HG03064 (cell line): ENCODE data around the gene GADD45GIP1.

Experiments used
- ATAC-seq: cut with Tn5 transposase; IDR thresholded peaks from one replicate; pipeline ENCODE4 v1.9.1; 2021; ENCODE audit warnings: low read depth; ENCODE audit not compliant: unreplicated experiment

The GADD45GIP1 gene

DNA sequence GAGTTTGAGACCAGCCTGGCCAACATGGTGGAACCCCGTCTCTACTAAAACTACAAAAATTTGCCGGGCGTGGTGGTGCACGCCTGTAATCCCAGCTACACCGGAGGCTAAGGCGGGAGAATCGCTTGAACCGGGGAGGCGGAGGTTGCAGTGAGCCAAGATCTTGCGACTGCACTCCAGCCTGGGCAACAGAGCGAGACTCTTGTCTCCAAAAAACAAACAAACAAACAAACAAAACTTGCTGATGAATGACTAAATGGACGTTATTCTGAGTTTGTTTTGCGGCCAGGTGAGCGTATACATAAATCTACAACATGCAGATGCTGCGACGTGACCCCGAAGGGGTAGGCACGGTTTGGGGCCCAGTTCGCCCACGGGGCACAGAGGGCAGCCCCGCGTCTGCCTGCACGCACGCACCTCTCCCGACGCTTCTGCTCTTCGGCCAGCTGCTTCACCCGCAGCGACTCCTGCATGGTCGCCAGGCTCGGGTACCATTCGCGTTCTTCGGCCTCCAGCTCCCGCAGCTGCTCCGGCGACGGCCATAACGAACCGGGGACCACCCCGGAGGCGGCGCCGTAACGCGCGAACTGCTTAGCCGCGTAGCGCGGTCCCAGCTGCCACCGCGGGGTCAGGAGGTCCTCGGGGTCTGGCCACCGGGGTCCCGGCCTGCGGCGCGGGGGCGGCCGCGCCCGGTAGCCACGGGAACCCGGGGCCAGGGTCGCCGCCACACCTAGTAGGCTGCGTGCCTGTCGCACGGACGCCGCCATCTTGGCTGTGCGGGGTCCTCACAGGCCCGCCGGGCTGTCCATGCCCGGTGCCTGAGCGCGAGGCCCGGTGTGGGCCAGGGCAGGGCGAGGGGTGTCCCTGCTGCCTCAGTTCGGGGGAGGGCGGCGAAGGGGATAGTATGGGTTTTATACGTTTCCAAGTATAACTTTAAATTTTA lies at the start of gene GADD45GIP1:
Gene GADD45GIP1 (minus strand): TSS at position 778 of the 943 bp plus-strand sequence. CDS start 11 bp downstream, at position 767.
- no peak for ATAC-seq

DNA sequence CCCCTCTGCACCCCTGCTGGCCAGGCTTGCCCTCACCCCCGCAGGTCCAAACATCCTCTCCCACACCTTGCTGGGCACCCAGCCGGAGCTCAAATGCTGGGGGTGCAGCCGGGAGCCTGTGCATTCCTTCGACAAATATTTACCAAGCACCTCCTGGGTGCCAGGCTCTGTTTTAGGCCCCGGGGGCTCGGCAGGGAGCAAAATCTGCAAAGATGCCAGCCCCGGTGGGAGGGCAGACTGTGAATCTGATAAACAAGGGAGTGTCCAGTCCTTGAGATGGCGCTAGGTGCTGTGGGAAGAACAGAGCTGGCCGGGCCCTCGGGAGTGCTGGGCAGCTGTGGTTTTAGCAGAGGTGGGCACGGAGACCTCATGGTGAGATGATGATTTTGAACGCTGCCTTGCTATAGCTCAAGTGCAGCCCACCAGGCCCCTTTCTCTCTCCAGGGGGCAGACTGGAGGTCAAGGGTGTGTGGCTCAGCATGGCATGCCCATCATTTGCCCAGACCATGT lies 48.9 kb upstream of the GADD45GIP1 start:
- ATAC-seq = no peak

DNA sequence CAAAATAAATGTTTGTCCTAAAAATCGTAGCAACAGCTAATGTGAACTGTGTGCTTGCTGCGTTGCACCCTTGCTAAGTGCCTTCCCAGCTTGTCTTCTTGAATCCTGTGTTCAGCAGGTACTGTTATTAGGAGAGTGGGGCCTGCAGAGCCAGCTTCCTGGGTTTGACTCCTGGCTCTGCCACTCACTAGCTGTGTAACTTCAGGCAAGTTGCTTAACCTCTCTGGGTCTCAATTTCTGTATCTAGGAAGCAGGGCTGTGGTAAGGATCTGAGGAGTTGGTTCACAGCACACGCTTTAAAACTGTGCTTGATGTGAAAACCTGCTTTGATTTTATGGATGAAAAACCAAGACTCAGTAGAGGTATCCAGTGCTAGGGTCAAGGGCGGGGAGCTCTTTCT lies 48.2 kb upstream of the GADD45GIP1 start:
- ATAC-seq = no peak

DNA sequence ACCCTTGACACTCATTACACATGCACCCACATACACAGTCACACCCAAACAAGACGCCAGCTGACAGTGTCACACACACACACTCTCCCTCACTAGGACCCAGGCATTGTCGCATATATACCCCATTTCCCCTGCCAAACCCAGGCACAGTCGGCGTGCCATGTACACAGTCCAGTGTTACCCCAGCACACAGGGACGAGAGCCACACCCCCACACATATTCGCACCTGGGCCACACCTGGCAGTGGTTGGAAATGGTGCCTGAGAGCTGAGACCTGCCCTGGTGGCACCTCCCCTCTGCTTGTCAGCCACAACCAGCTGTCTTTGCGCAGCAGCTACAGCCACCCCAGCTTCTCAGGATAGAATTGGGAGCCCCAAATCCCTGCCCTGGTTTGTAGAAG lies 47.2 kb upstream of the GADD45GIP1 start:
- no peak for ATAC-seq

DNA sequence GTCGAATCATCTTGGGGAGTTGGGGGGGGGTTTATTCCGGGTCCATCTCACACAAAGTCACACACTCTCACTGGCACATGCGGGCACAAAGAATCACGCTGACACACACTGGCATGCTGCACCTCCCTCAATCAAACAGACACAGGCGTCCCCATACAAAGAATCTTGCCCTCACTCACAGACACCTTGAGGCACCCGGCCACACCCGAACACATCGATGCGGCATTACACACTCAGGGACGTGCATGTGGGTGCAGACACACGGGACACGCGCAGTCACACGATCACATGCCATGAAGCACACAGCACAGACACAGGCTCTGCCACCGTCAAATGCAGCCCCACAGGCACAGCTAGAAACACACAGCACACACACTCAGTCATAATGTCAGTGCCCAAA lies 46.1 kb upstream of the GADD45GIP1 start:
- ATAC-seq = no peak

DNA sequence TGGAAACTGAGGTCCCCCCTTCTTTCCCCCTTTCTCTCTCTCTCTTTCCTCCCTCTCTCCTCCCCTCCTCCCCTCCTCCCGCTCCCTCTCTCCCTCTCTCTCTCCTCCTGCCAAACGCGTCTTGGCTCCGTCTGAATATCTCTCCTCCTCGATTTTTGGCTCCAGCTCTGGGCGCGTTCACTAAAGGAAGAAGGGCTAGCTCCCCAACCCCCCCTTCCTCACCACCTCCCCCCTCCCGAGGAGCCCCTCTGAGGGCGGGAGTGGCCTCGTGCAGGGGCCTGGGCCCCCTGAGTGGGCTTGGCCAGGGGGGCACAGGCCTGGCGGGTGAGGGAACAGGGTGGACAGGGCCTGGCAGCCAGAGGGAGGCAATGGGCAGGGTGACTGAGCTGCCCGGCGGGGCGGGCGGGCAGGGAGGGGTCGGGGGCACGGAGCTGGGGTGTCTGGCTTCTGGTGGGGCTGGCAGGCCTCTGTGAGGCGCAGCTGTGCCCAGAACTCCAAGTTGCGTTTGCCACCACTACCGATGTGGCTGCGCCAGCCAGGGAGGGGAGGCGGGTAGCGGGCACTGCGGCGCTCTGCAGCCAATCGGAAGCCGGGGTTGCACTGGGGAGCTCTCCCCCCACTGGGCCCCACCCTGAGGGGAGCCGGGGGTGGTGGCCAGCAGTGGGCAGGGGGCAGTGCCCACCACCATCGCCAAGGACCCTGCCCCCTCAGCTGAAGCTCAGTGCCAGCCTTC lies 45.3 kb upstream of the GADD45GIP1 start:
- ATAC-seq = no peak

DNA sequence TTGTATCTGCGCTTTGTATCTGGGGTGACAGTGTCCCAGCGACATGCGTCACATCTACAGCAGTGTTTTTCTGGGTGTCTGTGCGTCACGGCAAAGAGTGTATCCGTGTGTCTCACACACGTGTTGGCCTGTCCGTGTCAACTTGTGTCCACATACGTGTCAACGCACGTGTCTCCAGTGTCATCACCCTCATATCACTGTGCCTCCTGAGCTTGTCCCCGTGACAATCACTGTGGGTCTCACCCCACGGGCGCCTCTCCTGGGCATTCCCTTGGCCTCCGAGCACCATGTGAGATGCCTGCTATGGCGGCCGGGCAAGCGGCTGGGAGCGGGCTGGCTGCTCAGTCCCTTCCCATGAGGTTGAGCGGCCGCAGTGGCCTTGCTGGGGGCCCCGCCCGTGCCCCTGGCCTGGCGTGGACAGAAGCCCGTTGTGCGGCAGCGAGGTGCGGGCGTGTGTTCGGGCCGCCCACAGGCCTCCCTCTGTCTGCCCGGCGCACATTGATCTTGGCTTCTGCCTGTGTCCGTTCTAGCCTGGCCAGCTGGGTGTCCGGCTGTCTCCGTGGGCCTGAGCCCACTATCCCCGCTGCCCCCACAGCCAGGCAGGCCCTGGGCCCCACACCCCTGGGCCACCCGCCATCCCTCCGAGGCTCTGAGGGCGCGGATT lies 44.6 kb upstream of the GADD45GIP1 start:
- no peak for ATAC-seq

DNA sequence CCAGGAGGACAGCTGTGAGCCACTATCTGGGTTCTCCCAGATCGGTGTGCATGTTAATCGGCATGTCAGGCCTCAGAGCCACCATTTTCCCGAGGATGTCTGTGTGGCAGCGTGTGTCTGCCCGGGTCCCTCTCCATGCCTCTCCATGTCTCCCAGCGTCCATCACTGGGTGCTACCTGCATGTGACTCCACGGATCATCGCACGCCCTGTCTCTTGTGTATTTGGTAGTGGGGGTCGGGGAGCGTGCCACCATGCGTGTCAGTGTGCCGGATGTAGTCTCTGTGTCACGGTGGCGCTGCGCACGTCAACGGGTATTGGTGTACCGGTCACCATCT lies 44.1 kb upstream of the GADD45GIP1 start:
- ATAC-seq = no peak

DNA sequence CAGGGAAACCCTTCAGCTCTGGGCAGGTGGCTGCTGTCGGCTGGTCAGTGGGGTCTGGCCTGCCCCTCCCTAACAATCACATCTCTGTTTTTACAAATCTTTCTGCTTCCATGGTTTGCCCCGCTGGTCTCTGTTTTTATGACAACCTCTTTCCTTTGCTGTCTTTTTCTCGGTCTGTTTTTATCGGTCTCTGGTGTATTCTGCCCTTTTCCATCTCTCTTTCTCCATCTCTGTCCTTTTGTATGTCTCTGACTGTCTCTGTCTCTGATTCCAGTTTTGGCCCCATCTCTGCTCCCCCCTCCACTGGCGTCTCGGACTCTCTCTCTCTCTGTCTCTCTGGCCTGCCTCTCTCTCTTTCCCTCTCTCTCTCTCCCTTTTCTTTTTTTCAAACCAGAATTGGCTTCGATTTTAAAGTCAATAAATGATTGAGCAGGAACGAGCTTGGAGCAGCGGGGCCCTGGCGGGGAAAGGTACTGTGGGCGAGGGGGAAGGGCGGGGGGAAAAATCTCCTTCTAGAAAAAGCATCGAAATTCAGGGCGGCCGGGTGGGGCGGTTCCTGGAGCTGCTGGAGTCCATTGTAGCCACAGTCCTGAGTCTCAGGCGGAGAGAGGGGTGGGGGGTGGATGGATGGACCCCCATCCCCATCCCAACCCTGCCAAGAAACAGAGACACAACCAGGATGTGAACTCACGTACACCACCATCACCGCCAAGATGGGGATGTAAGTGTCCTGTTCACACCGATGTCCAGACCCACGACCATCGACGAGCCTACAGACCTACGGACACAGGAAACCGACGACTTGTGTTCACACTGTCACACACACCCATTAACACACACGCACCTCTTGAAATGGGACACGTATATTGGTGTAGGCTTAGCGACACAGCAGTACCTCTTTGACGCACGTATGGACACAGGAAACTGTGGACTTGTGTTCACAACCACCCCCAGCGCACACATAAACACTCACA lies 41.2 kb upstream of the GADD45GIP1 start:
- no peak for ATAC-seq

DNA sequence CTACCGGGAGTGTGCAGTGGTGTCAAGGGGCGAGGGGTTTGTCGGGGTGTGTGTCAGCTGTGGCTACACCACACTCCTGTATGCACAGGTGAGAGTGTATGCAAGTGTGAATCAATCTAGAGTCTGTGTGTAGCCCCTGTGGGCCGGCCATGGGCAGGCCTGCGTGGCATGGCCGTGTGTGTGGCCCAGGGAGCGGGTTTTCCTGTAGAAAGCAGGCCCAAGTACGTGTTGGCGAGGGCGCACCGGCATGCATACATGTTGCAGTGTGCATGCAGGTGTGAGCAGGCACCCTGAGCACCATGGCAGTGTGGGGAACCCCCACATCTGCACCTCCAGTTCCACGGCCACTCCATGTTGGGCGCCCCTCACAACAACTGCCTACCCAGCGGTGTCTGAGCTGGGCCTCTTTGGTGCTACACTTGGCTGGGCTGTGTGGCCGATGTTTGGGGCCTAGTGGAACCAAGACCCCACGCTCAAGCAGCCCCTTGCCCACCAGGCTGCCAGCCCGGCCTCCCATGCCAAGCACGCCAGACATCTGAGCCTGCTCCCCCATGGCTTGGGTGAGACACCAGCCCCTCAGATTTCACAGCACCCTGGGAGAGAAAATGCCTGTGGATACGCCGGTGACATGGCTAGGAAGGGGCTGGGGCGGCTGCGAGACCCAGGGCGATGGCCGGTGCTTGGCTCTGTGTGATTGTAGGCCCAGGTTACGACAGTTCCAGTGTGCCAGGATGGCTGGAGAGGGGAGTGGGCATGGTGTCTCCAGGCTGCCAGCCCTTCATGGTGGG lies 40.4 kb upstream of the GADD45GIP1 start:
- ATAC-seq = no peak

DNA sequence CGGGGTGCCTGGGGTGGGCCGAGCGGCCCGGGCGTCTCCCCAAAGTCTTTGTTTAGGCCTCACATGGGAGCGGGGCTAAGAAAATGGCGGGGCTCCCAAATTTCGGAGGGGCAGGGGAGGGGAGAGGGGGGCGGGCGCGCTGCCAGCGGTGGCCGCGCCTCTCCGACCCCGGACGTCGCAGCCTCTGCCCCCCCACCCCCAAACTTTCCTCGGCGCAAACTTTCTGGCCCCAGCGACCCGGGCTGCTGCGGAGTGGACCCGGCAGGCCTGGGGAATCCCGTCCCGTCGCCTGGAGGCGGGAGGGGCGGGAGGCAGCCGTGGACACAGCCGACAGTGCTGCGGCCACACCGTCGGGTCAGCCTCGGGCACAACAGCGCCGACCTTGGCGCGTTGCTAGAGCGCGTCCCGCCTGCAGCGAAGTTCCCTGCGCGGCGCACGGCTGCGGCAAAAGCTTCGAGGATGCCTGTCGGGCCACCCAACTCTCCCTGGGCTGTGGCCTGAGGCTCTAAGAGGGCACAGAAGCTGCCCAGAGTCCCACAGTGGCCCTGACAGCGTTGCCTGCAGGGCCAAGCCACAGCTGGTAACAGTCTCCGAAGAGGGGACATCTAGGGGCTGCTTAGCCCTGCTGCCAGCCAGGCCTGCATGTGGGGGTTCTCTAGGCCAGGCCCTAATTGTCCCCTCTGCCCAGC lies 39.5 kb upstream of the GADD45GIP1 start:
- no peak for ATAC-seq

DNA sequence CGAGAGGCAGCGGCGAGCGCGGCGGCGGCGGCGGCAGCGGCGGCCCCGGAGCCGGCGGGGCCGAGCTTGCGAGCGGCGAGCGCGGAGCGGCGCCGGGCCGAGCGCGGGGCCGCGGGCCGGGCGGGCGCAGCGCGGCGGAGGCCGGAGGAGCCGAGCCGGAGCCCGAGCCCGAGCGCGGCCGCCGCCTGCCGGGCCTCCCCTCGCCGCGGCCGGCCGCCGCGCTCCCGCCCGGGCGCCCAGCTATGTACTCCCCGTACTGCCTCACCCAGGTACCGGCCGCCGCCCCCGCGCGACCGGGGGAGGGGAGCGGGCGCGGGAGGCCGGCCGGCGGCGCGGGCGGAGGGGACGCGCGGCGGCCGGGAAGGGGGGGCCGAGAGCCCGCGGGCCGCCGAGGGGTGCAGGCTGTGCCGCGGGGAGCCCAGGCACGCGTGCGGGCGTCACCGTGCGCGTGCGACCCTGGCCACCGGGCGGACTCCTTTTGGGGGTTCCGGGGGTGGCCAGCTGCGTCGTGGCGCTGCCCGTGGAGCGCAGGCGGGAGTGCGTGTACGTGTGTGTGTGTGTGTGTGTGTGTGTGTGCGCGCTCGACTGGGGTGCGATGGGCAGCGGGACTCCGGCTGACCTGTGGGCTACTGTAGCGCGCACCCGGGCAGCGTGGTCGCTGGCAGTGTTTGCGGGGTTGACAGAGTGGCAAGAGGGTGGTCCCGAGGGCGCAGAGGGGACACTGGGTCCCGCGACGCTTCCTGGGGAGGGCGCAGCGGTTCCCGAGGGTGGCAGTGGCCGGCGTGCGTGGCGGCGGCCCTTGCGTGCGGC lies 38.8 kb upstream of the GADD45GIP1 start:
- ATAC-seq = no peak

DNA sequence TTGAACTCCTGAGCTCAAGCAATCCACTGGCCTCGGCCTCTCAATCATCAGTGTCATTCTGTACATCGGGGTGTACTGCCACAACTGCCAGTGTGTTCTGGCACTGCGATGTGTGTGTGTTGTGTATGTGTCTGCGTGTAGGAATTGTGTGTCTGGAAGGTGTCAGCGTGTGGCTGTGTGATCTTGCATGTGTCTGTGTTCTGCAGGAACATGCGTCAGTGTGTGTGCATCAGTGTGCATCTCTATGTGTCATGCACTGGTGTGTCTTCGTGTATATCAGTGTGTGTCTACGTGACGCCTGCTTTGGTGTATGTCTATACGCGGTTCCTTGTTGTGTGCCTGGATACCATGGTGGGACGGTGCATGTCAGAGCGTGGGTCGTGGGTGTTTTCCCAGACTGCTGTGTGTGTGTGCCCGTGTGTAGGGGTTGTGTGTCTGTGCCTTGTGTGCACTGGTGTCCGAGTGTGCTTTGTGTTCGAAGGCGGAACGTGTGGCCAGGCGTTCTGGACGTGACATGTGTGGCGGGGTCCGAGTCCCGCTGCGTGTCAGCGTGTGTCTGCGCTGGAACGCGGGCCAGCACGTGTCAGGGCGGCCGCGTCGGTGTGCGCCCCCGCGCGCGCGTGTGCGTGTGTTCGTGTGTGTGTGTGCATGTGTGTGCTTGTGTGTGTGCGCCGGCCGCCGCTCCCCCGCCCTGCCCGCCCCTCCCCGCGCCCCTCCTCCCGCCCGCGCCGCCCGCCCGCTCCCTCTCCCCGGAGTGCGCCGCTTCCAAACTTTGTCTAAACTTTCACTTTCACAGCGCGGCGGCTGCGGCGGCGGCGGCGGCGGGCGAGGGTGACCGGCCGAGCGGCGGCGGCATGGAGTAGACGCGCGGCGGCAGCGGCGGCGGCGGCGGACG lies 37.9 kb upstream of the GADD45GIP1 start, which contains the start of gene NFIX:
Gene NFIX (plus strand): TSS at position 775 of the 895 bp plus-strand sequence. CDS start 363 bp downstream, outside the sequence.
- ATAC-seq = no peak

DNA sequence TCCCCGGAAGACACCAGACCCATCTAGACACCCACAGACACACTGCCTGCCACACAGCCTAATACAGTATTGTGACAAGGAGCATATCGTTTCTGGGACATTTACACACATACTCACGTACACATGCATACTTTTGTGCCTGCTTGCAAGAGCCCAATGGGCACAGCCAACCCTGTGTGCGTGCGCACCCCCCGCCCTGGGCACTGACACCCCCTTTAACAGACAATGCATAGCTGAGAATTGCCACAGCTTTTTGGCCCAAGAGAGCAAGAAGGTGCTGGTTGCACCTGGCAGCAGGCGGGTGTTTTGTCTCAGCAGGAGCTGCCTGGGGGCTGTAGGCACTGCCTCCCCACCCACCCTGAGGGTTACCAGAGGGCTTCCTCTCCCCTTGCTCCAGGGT lies 36.5 kb upstream of the GADD45GIP1 start:
- ATAC-seq = no peak

DNA sequence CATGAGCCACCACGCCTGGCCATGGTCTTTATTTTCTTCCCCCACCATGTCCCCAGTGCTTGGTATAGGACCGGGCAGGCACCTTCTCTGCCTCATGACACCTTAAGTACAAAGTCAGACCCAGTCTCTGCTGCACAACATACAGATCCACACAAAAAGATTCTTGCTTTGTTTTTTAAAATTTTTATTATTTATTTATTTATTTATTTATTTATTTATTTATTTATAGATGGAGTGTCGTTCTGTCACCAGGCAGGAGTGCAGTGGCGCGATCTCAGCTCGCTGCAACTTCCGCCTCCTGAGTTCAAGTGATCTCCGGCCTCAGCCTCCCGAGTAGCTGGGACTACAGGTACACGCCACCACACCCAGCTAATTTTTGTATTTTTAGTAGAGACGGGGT lies 35.7 kb upstream of the GADD45GIP1 start:
- no peak for ATAC-seq

DNA sequence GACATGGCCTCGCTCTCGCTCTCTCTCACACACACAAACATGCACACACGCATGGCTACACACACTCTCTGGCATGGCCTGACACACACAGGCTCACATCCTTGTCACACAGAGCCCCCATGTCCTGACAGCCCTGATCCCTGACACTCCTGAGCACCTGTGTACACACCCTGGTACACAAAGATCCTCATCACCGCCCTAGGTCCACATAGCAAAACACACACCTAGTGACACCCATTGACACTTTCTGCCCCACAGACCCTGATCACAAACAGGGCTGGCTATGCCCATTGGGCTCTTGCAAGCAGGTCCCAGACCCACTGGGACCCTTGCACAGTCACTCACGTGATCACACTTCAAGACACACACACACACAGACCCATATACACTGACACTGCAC lies 34.3 kb upstream of the GADD45GIP1 start:
- no peak for ATAC-seq

DNA sequence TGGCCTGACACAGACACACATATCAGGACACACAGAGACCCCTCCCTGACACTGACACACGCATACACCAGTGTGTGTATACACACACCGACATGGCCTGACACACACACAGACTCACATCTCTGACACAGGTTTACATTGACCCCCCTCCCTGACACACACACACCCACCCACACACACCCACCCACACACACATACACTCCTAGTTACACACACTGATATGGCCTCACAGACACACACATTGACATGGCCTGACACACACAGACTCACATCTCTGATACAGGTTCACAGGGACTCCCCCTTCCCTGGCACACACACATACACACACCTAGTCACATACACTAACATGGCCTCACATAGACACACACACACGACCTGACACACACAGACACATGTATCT lies 33.8 kb upstream of the GADD45GIP1 start:
- no peak for ATAC-seq
